SK-N-SH (cell line): ENCODE measurements around the gene CRELD2. TPM values are rescaled to one million over a fixed set of nuclear protein-coding genes. Genes with fewer than 3 reads are reported as not detected.

Experiments used
- CTCF ChIA-PET: fragments of 300-600, 350-600 bp; formaldehyde crosslinking; extraction: SDS; loops from one replicate; lab custom pipeline; 2021; lab: Yijun Ruan, JAX
- POLR2A ChIA-PET: fragments of 350-600 bp; sonication (Branson Sonifier 250); formaldehyde crosslinking; extraction: SDS; loops from one replicate; lab custom pipeline; 2020; ENCODE audit warnings: antibody characterized with exemption, inconsistent platforms; lab: Yijun Ruan, JAX
- DNase-seq: peaks from one replicate; pipeline ENCODE4 v3.0.0; 2012
- H2AFZ ChIP-seq: fragments of 200-600 bp; sonication (generic); 2 replicates; pipeline ENCODE4 v1.8.1; 2016; ENCODE audit warnings: antibody characterized with exemption, mild to moderate bottlenecking, low read depth
- H3F3A ChIP-seq: fragments of 200-600 bp; sonication (generic); replicated peaks from 2 replicates; pipeline ENCODE3; 2016; ENCODE audit warnings: antibody characterized with exemption, mild to moderate bottlenecking; ENCODE audit not compliant: insufficient read depth
- H3K27ac ChIP-seq, 2 experiments: fragments of 200-500 bp in 1 of 2; fragments of 200-600 bp in 1 of 2; sonication (Bioruptor generic) in 1 of 2; sonication (generic), shearing (Covaris generic) in 1 of 2; 2 replicates each; pipeline versions ENCODE4 v1.5.1 to v1.6.1; 2014 to 2016; ENCODE audit warnings: low read depth in 2 of 2, inconsistent platforms in 1 of 2, low read length in 1 of 2, mild to moderate bottlenecking in 1 of 2, mixed read lengths in 1 of 2
- H3K27me3 ChIP-seq: fragments of 200-600 bp; sonication (generic), shearing (Covaris generic); 2 replicates; pipeline ENCODE4 v1.6.1; 2016; ENCODE audit warnings: mixed run types; ENCODE audit not compliant: insufficient read depth
- H3K36me3 ChIP-seq, 2 experiments: fragments of 200-500 bp in 1 of 2; fragments of 200-600 bp in 1 of 2; sonication (Bioruptor generic) in 1 of 2; sonication (generic) in 1 of 2; replicated peaks in 1 of 2; 2 replicates each; pipeline versions ENCODE3 to v1.5.1; 2014 to 2016; ENCODE audit warnings: low read length in 1 of 2, mild to moderate bottlenecking in 1 of 2; ENCODE audit not compliant: insufficient read depth in 2 of 2, control insufficient read depth in 1 of 2
- H3K4me1 ChIP-seq, 2 experiments: fragments of 200-500 bp in 1 of 2; fragments of 200-600 bp in 1 of 2; sonication (Bioruptor generic) in 1 of 2; sonication (generic), shearing (Covaris generic) in 1 of 2; 2 replicates each; pipeline versions ENCODE4 v1.5.1 to v1.6.1; 2014 to 2016; ENCODE audit warnings: low read depth in 1 of 2, low read length in 1 of 2, mixed run types in 1 of 2; ENCODE audit not compliant: insufficient read depth in 2 of 2, control insufficient read depth in 1 of 2
- H3K4me2 ChIP-seq: fragments of 200-600 bp; sonication (generic), shearing (Covaris generic); 2 replicates; pipeline ENCODE4 v1.6.1; 2017; ENCODE audit warnings: mixed run types
- H3K4me3 ChIP-seq, 2 experiments: fragments of 200-500 bp in 1 of 2; fragments of 200-600 bp in 1 of 2; sonication (Bioruptor generic) in 1 of 2; sonication (generic), shearing (Covaris generic) in 1 of 2; 2 replicates each; pipeline versions ENCODE4 v1.5.1 to v1.8.1; 2014 to 2016; ENCODE audit warnings: low read depth in 2 of 2, inconsistent platforms in 1 of 2, low read length in 1 of 2, mild to moderate bottlenecking in 1 of 2, mixed read lengths in 1 of 2, moderate library complexity in 1 of 2
- H3K79me2 ChIP-seq: fragments of 200-600 bp; sonication (generic); 2 replicates; pipeline ENCODE4 v1.8.1; 2017; ENCODE audit warnings: mild to moderate bottlenecking; ENCODE audit not compliant: insufficient read depth
- H3K9ac ChIP-seq: fragments of 200-600 bp; sonication (generic); 2 replicates; pipeline ENCODE4 v1.6.1; 2017; ENCODE audit warnings: mixed run types
- H3K9me2 ChIP-seq: fragments of 200-600 bp; sonication (generic); 2 replicates; pipeline ENCODE4 v1.6.1; 2017; ENCODE audit warnings: mixed run types
- H3K9me3 ChIP-seq: fragments of 200-600 bp; sonication (generic); 2 replicates; pipeline ENCODE4 v1.6.1; 2017; ENCODE audit warnings: mixed run types, mild to moderate bottlenecking, moderate library complexity
- H4K20me1 ChIP-seq: fragments of 200-600 bp; sonication (generic); 2 replicates; pipeline ENCODE4 v1.6.1; 2017; ENCODE audit warnings: mild to moderate bottlenecking, mixed run types; ENCODE audit not compliant: insufficient read depth
- EZH2phosphoT487 ChIP-seq: fragments of 200-600 bp; sonication (generic); IDR thresholded peaks from 2 replicates; pipeline ENCODE4 v1.6.1; 2017; ENCODE audit warnings: low read depth, mixed run types, mild to moderate bottlenecking, antibody characterized with exemption, moderate library complexity, borderline replicate concordance
- FOSL2 ChIP-seq: IDR thresholded peaks from 2 replicates; pipeline ENCODE4 v1.4.0; 2012; ENCODE audit warnings: low read depth, mild to moderate bottlenecking, moderate library complexity, borderline replicate concordance
- FOXJ3 ChIP-seq: sonication (generic); formaldehyde crosslinking; IDR thresholded peaks from 2 replicates; pipeline ENCODE4 v1.5.1; 2020; ENCODE audit warnings: mild to moderate bottlenecking, missing genetic modification reagents
- FOXM1 ChIP-seq: IDR thresholded peaks from 2 replicates; pipeline ENCODE4 v1.4.0; 2012; ENCODE audit warnings: low read depth, mild to moderate bottlenecking
- GABPA ChIP-seq: IDR thresholded peaks from 2 replicates; pipeline ENCODE4 v1.4.0; 2012; ENCODE audit warnings: low read depth, mild to moderate bottlenecking
- NFIC ChIP-seq: IDR thresholded peaks from 2 replicates; pipeline ENCODE4 v1.4.0; 2012; ENCODE audit warnings: borderline replicate concordance
- RAD21 ChIP-seq: IDR thresholded peaks from 2 replicates; pipeline ENCODE4 v1.6.1; 2012; ENCODE audit warnings: mild to moderate bottlenecking, low read length
- RFX5 ChIP-seq: IDR thresholded peaks from 2 replicates; pipeline ENCODE4 v1.6.1; 2012; ENCODE audit warnings: mild to moderate bottlenecking, improper control_type of control experiment, low read length
- SIN3A ChIP-seq: IDR thresholded peaks from 2 replicates; pipeline ENCODE4 v1.6.1; 2012; ENCODE audit warnings: low read depth, mild to moderate bottlenecking, low read length, moderate library complexity, borderline replicate concordance
- SMC3 ChIP-seq: IDR thresholded peaks from 2 replicates; pipeline ENCODE4 v1.6.1; 2012; ENCODE audit warnings: low read depth, low read length, improper control_type of control experiment
- YY1 ChIP-seq: IDR thresholded peaks from 2 replicates; pipeline ENCODE4 v1.4.0; 2012; ENCODE audit warnings: low read depth, mild to moderate bottlenecking
- WGBS: methylation state at CpG from one replicate; pipeline ENCODE4 v1.1.6; 2017; ENCODE audit warnings: low lambda C conversion rate; 5-methylcytosine and 5-hydroxymethylcytosine counted together
- polyA plus RNA-seq, 3 experiments: library from polyadenylated mRNA; depleted of rRNA; stranded (reverse); fragments of >200 nt; gene quantifications; 2 replicates each; pipeline ENCODE4 v1.2.3, GENCODE V29; 2012
- TF ChIP-seq, protein P1 (sequence below): IDR thresholded peaks from 2 replicates; pipeline ENCODE4 v1.4.0; 2012; ENCODE audit warnings: low read depth
- TF ChIP-seq, protein P2 (sequence below): fragments of 150-350 bp; IDR thresholded peaks from 2 replicates; pipeline ENCODE4 v1.6.1; 2016; ENCODE audit warnings: mild to moderate bottlenecking, low read depth, low read length
- TF ChIP-seq, protein P3 (sequence below): fragments of 200-600 bp; sonication (generic); IDR thresholded peaks from 2 replicates; pipeline ENCODE4 v1.6.1; 2017; ENCODE audit warnings: antibody characterized with exemption, mild to moderate bottlenecking, moderate library complexity

Gene CRELD2
- polyA plus RNA-seq, 1 of the 3 experiments (the other 2 are of a cell fraction): 113 TPM

DNA sequence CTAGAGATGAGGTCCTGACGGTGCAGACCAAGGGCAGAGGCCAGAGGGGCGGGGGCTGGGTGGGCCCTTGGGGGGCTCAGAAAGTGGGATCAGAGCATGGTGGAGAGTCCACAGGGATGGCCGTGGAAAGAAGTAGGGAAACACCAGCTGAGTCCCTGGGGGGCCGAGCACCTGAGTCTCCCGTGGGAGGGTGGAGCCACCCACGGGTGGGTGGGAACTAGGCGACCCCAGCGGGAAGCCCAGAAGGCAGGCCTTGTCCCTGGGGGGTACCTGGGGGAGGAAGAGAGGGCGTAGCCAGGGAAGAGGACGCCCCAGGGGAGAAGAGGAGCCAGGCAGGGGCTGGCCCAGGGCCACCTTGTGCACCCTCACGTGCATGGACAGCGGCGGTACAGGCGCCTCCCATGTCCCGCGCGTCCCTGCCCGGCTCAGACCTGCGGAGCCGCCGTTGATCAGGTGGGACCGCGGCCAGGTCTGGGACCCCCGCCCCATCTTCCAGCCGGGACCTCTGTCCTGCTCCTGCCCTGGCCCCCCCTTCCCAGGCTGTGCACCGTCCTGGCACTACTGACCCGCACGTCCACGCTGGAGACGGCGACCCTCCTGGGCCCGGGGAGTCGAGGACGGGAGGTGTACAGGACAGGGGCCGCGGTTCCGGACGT, 10.2 kb downstream of the CRELD2 start:
- Histone ChIP-seq H3K9me3 (no peaks in the 10 kb centered on the region), H3K9me2 (no peaks in the 10 kb centered on the region), H2AFZ (no peak overlapping the region), H3K27me3 (no peaks in the 10 kb centered on the region), H3K4me2 (no peak overlapping the region), H3K4me3 (no peak overlapping the region), H3K27ac (no peak overlapping the region), H3F3A (no peaks in the 10 kb centered on the region), H4K20me1 (no peaks in the 10 kb centered on the region), H3K79me2 (no peaks in the 10 kb centered on the region), H3K4me1 (peaks cover 0 to 20% of the 10 kb centered on the region in 2 experiments; a peak in 1 of 4 replicates), H3K36me3 (peaks cover 0 to 9% of the 10 kb centered on the region in 2 experiments), H3K9ac (no peak overlapping the region)
- ChIA-PET POLR2A (no interaction called here), CTCF (interaction anchor here (0.6 to 2.5 kb wide), 3 partner anchors 8 to 65 kb away, joined by 3 to 18 read pairs (median 3); no protein-coding TSS in a partner anchor)
- no peak for DNase-seq
- WGBS: 74% methylated on average over 21 of the region's 38 CpGs
- TF ChIP-seq RFX5 (no peak), YY1 (no peak), FOXM1 (no peak), SIN3A (no peak), FOSL2 (no peak), NFIC (no peak), GABPA (no peak)
- TF ChIP-seq, protein P1, sequence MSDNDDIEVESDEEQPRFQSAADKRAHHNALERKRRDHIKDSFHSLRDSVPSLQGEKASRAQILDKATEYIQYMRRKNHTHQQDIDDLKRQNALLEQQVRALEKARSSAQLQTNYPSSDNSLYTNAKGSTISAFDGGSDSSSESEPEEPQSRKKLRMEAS: no peak

DNA sequence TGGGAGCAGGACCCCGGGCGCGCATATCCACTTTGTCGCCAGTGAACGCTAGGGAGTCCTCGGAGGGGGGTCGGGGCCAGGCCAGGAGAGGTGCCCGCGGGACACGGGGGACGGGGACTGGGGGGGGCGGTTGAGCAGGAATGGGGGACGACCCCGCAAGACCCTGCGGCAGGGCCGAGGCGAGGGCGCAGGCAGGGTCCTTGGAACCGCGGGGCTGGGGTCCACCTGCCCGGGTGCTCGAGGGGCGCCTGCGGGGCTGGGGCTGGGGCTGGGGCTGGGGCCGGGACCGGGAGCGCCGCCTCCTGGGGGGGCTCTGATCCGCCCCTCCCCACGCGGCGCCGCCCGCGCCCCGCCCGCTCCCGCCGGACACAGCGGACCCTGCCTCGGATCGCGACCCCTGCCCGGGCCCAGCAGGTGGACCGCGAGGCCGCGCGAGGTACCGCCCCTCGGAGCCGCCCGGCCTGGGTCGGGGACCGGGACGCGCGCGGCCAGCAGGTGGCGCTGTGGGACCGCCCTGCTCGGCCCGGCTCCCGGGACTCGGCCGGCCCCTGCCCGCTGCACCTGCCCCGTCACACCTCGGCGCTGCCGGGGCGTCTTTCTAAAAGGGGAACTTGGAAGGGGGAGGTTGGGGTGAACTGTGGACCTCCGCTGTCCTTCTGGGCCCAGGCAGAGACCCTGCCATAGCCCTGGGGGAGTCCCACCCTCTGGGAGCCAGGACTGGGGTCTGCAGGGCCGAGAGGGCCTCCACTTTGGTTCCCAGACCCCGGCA, 11.0 kb downstream of the CRELD2 start:
- H3K36me3 ChIP-seq: peaks cover 0 to 6% of the 10 kb centered on the region in 2 experiments
- no peaks in the 10 kb centered on the region for H4K20me1 ChIP-seq
- ChIA-PET CTCF (interaction anchor here (0.6 to 5.2 kb wide), 23 partner anchors 9 to 273 kb away, joined by 3 to 88 read pairs (median 5); partner anchors contain the start of genes ALG12 and CRELD2), POLR2A (no interaction called here)
- H3K27me3 ChIP-seq: no peaks in the 10 kb centered on the region
- no peak overlapping the region for H3K9ac ChIP-seq
- H3K27ac ChIP-seq: no peak overlapping the region
- H3K9me3 ChIP-seq: no peaks in the 10 kb centered on the region
- DNase-seq: peak; percentile 97
- no peak overlapping the region for H3K4me3 ChIP-seq
- peaks cover 0 to 25% of the 10 kb centered on the region in 2 experiments; a peak in 1 of 4 replicates for H3K4me1 ChIP-seq
- no peaks in the 10 kb centered on the region for H3F3A ChIP-seq
- H3K9me2 ChIP-seq: no peaks in the 10 kb centered on the region
- WGBS: 10% methylated on average over 10 of the region's 75 CpGs
- TF ChIP-seq EZH2phosphoT487 (no peak), SMC3 (peak; percentile 81), RAD21 (peak; percentile 82), FOXJ3 (no peak)
- TF ChIP-seq, protein P2, sequence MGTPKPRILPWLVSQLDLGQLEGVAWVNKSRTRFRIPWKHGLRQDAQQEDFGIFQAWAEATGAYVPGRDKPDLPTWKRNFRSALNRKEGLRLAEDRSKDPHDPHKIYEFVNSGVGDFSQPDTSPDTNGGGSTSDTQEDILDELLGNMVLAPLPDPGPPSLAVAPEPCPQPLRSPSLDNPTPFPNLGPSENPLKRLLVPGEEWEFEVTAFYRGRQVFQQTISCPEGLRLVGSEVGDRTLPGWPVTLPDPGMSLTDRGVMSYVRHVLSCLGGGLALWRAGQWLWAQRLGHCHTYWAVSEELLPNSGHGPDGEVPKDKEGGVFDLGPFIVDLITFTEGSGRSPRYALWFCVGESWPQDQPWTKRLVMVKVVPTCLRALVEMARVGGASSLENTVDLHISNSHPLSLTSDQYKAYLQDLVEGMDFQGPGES: no peak
- TF ChIP-seq, protein P3, sequence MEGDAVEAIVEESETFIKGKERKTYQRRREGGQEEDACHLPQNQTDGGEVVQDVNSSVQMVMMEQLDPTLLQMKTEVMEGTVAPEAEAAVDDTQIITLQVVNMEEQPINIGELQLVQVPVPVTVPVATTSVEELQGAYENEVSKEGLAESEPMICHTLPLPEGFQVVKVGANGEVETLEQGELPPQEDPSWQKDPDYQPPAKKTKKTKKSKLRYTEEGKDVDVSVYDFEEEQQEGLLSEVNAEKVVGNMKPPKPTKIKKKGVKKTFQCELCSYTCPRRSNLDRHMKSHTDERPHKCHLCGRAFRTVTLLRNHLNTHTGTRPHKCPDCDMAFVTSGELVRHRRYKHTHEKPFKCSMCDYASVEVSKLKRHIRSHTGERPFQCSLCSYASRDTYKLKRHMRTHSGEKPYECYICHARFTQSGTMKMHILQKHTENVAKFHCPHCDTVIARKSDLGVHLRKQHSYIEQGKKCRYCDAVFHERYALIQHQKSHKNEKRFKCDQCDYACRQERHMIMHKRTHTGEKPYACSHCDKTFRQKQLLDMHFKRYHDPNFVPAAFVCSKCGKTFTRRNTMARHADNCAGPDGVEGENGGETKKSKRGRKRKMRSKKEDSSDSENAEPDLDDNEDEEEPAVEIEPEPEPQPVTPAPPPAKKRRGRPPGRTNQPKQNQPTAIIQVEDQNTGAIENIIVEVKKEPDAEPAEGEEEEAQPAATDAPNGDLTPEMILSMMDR: peak; percentile 66
- H3K79me2 ChIP-seq: no peaks in the 10 kb centered on the region
- no peak overlapping the region for H2AFZ ChIP-seq
- no peak overlapping the region for H3K4me2 ChIP-seq
